ENCODE measurements around the gene TTC6.

TTC6 gene

GRCh38 chr14:37586797-37587130, 8.7 kb upstream of the TTC6 start:
- no peak for DNase-seq

GRCh38 chr14:37587131-37587803, 8.2 kb upstream of the TTC6 start:
- no peak for DNase-seq

- DNase-seq, result no peak
Measured at GRCh38 chr14:37587881-37588666, 7.4 kb upstream of the TTC6 start.

- DNase-seq, result no peak
Measured at GRCh38 chr14:37588667-37588955, 6.8 kb upstream of the TTC6 start.

- no peak for DNase-seq
Measured at GRCh38 chr14:37588956-37589714, 6.3 kb upstream of the TTC6 start.

GRCh38 chr14:37589715-37590427, 5.6 kb upstream of the TTC6 start:
- DNase-seq, result no peak

- no peak for DNase-seq
Measured at GRCh38 chr14:37590428-37591139, 4.8 kb upstream of the TTC6 start.

- DNase-seq, result no peak
Measured at GRCh38 chr14:37591311-37591940, 4.0 kb upstream of the TTC6 start.

- DNase-seq, result no peak
Measured at GRCh38 chr14:37591941-37592481, 3.4 kb upstream of the TTC6 start.

GRCh38 chr14:37592482-37593408, 2.7 kb upstream of the TTC6 start:
- no peak for DNase-seq

- DNase-seq, result no peak
Measured at GRCh38 chr14:37593511-37594237, 1.8 kb upstream of the TTC6 start.

GRCh38 chr14:37594238-37594970, 1.0 kb upstream of the TTC6 start:
- DNase-seq, result peak; percentile 19

- peak; percentile 76 for DNase-seq
Measured at GRCh38 chr14:37595809-37596621, 586 bp downstream of the TTC6 start.

GRCh38 chr14:37596790-37597472, 1.5 kb downstream of the TTC6 start:
- DNase-seq, result no peak

GRCh38 chr14:37597538-37597913, 2.1 kb downstream of the TTC6 start:
- DNase-seq, result no peak

- DNase-seq, result no peak
Measured at GRCh38 chr14:37597914-37598746, 2.7 kb downstream of the TTC6 start.
